IMR-90 (cell line): Measurements from ENCODE around the gene JAKMIP1. TPM values are rescaled to one million over a fixed set of nuclear protein-coding genes. Genes with fewer than 3 reads are reported as not detected.

Source experiments
- ATAC-seq: fragments of 200-7000 bp; cut with Tn5 transposase; 2 replicates; pipeline ENCODE4 v1.9.1; 2020; ENCODE audit warnings: low read depth, mild to moderate bottlenecking, moderate library complexity
- BruUV-seq: library from RNA; stranded (reverse); fragments of 400-500 nt; replicated peaks from 2 replicates; lab custom pipeline; 2021; lab: Mats Ljungman, UMichigan
- CTCF ChIA-PET: fragments of 300-600 bp; formaldehyde crosslinking; extraction: SDS; loops from one replicate; lab custom pipeline; 2021; ENCODE audit warnings: antibody characterized with exemption; lab: Yijun Ruan, JAX
- POLR2A ChIA-PET: fragments of 300-600 bp; sonication (Branson Sonifier 250); formaldehyde crosslinking; loops from one replicate; lab custom pipeline; 2022; ENCODE audit warnings: antibody characterized with exemption; ENCODE audit not compliant: unreplicated experiment; lab: Charles Lee
- DNase-seq: peaks from one replicate; pipeline ENCODE4 v3.0.0; 2013
- H2AFZ ChIP-seq: replicated peaks from 2 replicates; pipeline ENCODE3; 2013; ENCODE audit warnings: low read length, mild to moderate bottlenecking; ENCODE audit not compliant: poor library complexity
- H2AK5ac ChIP-seq: 2 replicates; pipeline ENCODE4 v1.6.1; 2013; ENCODE audit warnings: low read depth, low read length, inconsistent platforms
- H2AK9ac ChIP-seq: replicated peaks from 2 replicates; pipeline ENCODE3; 2013; ENCODE audit warnings: mild to moderate bottlenecking, low read depth, low read length, moderate library complexity; ENCODE audit not compliant: poor library complexity
- H2BK120ac ChIP-seq: 2 replicates; pipeline ENCODE4 v1.6.1; 2013; ENCODE audit warnings: low read depth, low read length, inconsistent platforms
- H2BK15ac ChIP-seq: 3 replicates; pipeline ENCODE4 v1.6.1; 2013; ENCODE audit warnings: low read depth, low read length, inconsistent platforms
- H2BK20ac ChIP-seq: 2 replicates; pipeline ENCODE4 v1.6.1; 2013; ENCODE audit warnings: low read depth, mild to moderate bottlenecking, inconsistent platforms, low read length, moderate library complexity
- H2BK5ac ChIP-seq: 2 replicates; pipeline ENCODE4 v1.6.1; 2013; ENCODE audit warnings: mild to moderate bottlenecking, low read depth, low read length, inconsistent platforms; ENCODE audit not compliant: poor library complexity, severe bottlenecking
- H3K14ac ChIP-seq: replicated peaks from 2 replicates; pipeline ENCODE4 v1.6.1; 2013; ENCODE audit warnings: low read depth, low read length, inconsistent platforms
- H3K18ac ChIP-seq: 2 replicates; pipeline ENCODE4 v1.6.1; 2013; ENCODE audit warnings: low read depth, low read length, control low read depth
- H3K23ac ChIP-seq: 2 replicates; pipeline ENCODE4 v1.6.1; 2013; ENCODE audit warnings: low read depth, low read length, inconsistent platforms
- H3K27ac ChIP-seq: 2 replicates; pipeline ENCODE4 v1.5.1; 2013; ENCODE audit warnings: mild to moderate bottlenecking, control low read depth, low read length; ENCODE audit not compliant: insufficient read depth
- H3K27me3 ChIP-seq: 2 replicates; pipeline ENCODE4 v1.6.1; 2013; ENCODE audit warnings: low read length; ENCODE audit not compliant: control insufficient read depth, insufficient read depth
- H3K36me3 ChIP-seq: 2 replicates; pipeline ENCODE4 v1.6.1; 2013; ENCODE audit warnings: low read length, mixed read lengths; ENCODE audit not compliant: control insufficient read depth, insufficient read depth
- H3K4ac ChIP-seq: 2 replicates; pipeline ENCODE4 v1.6.1; 2013; ENCODE audit warnings: low read depth, low read length, inconsistent platforms
- H3K4me1 ChIP-seq: 2 replicates; pipeline ENCODE4 v1.6.1; 2013; ENCODE audit warnings: low read length, mixed read lengths; ENCODE audit not compliant: control insufficient read depth, insufficient read depth
- H3K4me2 ChIP-seq: 2 replicates; pipeline ENCODE4 v1.6.1; 2013; ENCODE audit warnings: low read depth, mild to moderate bottlenecking, control low read depth, low read length, moderate library complexity
- H3K4me3 ChIP-seq: 2 replicates; pipeline ENCODE4 v1.5.1; 2013; ENCODE audit warnings: low read depth, mild to moderate bottlenecking, control low read depth, low read length, moderate library complexity; ENCODE audit not compliant: insufficient read depth
- H3K56ac ChIP-seq: 2 replicates; pipeline ENCODE4 v1.6.1; 2013; ENCODE audit warnings: low read length, inconsistent platforms; ENCODE audit not compliant: insufficient read depth; ENCODE audit errors: extremely low read depth
- H3K79me1 ChIP-seq, 2 experiments: 2 replicates each; pipeline ENCODE4 v1.6.1; 2013; ENCODE audit warnings: low read length in 2 of 2, inconsistent platforms in 1 of 2, low read depth in 1 of 2
- H3K9ac ChIP-seq: 2 replicates; pipeline ENCODE4 v1.6.1; 2013; ENCODE audit warnings: low read depth, low read length, control low read depth
- H3K9me1 ChIP-seq: 2 replicates; pipeline ENCODE4 v1.6.1; 2013; ENCODE audit warnings: low read length, inconsistent platforms; ENCODE audit not compliant: insufficient read depth
- H3K9me3 ChIP-seq: 2 replicates; pipeline ENCODE4 v1.6.1; 2013; ENCODE audit warnings: low read length; ENCODE audit not compliant: control insufficient read depth, insufficient read depth
- H4K20me1 ChIP-seq: 2 replicates; pipeline ENCODE4 v1.6.1; 2013; ENCODE audit warnings: low read length, inconsistent platforms; ENCODE audit not compliant: insufficient read depth
- H4K5ac ChIP-seq: 2 replicates; pipeline ENCODE4 v1.6.1; 2013; ENCODE audit warnings: mild to moderate bottlenecking, low read depth, low read length, control low read depth
- H4K8ac ChIP-seq, 2 experiments: 2 replicates each; pipeline ENCODE4 v1.6.1; 2013; ENCODE audit warnings: low read depth in 2 of 2, low read length in 2 of 2, control low read depth in 1 of 2, inconsistent platforms in 1 of 2
- H4K91ac ChIP-seq: 2 replicates; pipeline ENCODE4 v1.6.1; 2013; ENCODE audit warnings: low read depth, low read length, inconsistent platforms; ENCODE audit not compliant: insufficient read depth
- CEBPB ChIP-seq: IDR thresholded peaks from 2 replicates; pipeline ENCODE4 v1.6.1; 2012; ENCODE audit warnings: low read depth, low read length, improper control_type of control experiment
- MAFK ChIP-seq: IDR thresholded peaks from 2 replicates; pipeline ENCODE4 v1.6.1; 2012; ENCODE audit warnings: low read depth, low read length, improper control_type of control experiment
- MAZ ChIP-seq: IDR thresholded peaks from 2 replicates; pipeline ENCODE4 v1.6.1; 2012; ENCODE audit warnings: low read depth, mild to moderate bottlenecking, low read length, improper control_type of control experiment, moderate library complexity, borderline replicate concordance
- MXI1 ChIP-seq: IDR thresholded peaks from 2 replicates; pipeline ENCODE4 v1.6.1; 2012; ENCODE audit warnings: low read depth, mild to moderate bottlenecking, low read length, moderate library complexity, borderline replicate concordance
- NFE2L2 ChIP-seq: fragments of 150-350 bp; IDR thresholded peaks from 2 replicates; pipeline ENCODE4 v1.6.1; 2016; ENCODE audit warnings: low read depth, mild to moderate bottlenecking, low read length
- SMC3 ChIP-seq: fragments of 150-350 bp; IDR thresholded peaks from 2 replicates; pipeline ENCODE4 v1.6.1; 2016; ENCODE audit warnings: low read depth, mild to moderate bottlenecking, antibody characterized with exemption, low read length, moderate library complexity
- WGBS, 2 experiments: methylation state at CpG; one replicate each; pipeline versions ENCODE4 v1.1.5 to v1.1.7; 2013; ENCODE audit warnings: missing lambda C conversion rate in 2 of 2; ENCODE audit not compliant: insufficient read length in 1 of 2; ENCODE audit errors: extremely low coverage in 2 of 2; 5-methylcytosine and 5-hydroxymethylcytosine counted together
- dilution Hi-C: fragments of 300-500 bp; cut with HindIII; formaldehyde crosslinking; loops from one replicate; pipeline ENCODE4 v1.14.3; 2018; ENCODE audit warnings: low sequenced_read_pairs; ENCODE audit not compliant: unreplicated experiment
- in situ Hi-C: fragments of 300-500 bp; cut with MboI; formaldehyde crosslinking; loops from 3 replicates; pipeline ENCODE4 v1.14.3; 2019; ENCODE audit warnings: low sequenced_read_pairs, inconsistent platforms, mixed read lengths
- intact Hi-C: fragments of 100-400 bp; cut with micrococcal nuclease; formaldehyde crosslinking; loops from 2 replicates; pipeline ENCODE4 v1.10.0; 2022
- polyA plus RNA-seq, 3 experiments: library from polyadenylated mRNA; depleted of rRNA; stranded (reverse); fragments of >200 nt; gene quantifications; 2 replicates each; pipeline ENCODE4 v1.2.3, GENCODE V29; 2012; ENCODE audit warnings: low replicate concordance in 1 of 3
- total RNA-seq: library from RNA; depleted of rRNA; stranded (reverse); fragments of >200 nt; gene quantifications from 2 replicates; pipeline ENCODE4 v1.2.3, GENCODE V29; 2012

Gene JAKMIP1
- total and polyA plus RNA-seq, 2 of the 4 experiments (the other 2 are of a cell fraction): not detected

DNA sequence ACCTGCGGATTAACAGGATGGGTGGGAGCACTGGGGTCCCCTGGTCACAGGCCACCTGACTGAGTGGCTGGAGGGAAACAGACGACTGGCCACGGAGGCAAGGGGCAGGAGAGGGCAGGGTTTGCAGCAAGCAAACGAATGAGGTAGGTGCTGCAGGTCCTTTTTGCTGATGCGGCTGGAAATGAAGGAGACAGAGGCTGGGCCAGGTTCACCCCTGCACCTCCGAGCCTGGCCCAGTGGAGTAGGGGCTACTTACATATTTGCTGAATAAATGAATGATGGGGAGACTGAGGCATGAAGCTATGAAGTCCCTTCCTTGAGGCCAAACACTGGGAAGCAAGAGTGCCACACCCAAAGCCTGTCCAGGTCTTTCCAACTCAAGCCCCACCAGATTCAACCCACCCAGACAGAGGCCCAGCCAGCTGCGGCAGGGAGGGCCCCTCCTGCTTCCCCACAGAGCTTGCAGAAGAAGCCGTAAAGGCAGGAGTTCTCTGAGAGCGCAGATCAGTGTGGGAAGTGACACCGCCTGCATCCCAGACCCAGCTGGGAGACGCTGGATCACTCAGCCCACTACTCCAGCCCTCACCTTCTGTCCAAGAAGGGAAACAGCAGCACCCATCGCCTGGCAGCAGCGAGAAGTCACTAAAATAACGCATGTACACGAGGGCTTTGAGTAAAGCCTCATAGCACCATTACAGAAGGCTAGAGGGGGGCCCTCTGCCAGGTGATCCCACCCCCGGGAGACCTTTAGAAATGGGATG, 146.0 kb downstream of the JAKMIP1 start:
- H3K4me3 ChIP-seq: no peak overlapping the region
- no peak overlapping the region for H3K18ac ChIP-seq
- ATAC-seq (no peak), DNase-seq (no peak)
- ChIA-PET POLR2A (no interaction called here), CTCF (no interaction called here)
- no peaks in the 10 kb centered on the region for H4K20me1 ChIP-seq
- H2BK120ac ChIP-seq: no peak overlapping the region
- dilution Hi-C loops (no loop called here), in situ Hi-C loops (no loop called here), intact Hi-C loops (no loop called here)
- H2BK5ac ChIP-seq: no peak overlapping the region
- no peak for TF ChIP-seq NFE2L2
- TF ChIP-seq MAFK: peak; percentile 48; the same call in 1 of the 2 replicates
- TF ChIP-seq SMC3: no peak
- no peak for TF ChIP-seq CEBPB
- no peak for TF ChIP-seq MXI1
- TF ChIP-seq MAZ: no peak
- no TSS peak for BruUV-seq
- no peak overlapping the region for H4K8ac ChIP-seq
- no peaks in the 10 kb centered on the region for H3K79me1 ChIP-seq
- no peaks in the 10 kb centered on the region for H3K4me1 ChIP-seq
- no peak overlapping the region for H2AK9ac ChIP-seq
- no peak overlapping the region for H4K91ac ChIP-seq
- no peak overlapping the region for H2BK15ac ChIP-seq
- no peak overlapping the region for H3K14ac ChIP-seq
- H3K56ac ChIP-seq: no peak overlapping the region
- no peak overlapping the region for H2AK5ac ChIP-seq
- H3K23ac ChIP-seq: no peak overlapping the region
- H2BK20ac ChIP-seq: no peak overlapping the region
- H2AFZ ChIP-seq: no peak overlapping the region
- no peak overlapping the region for H3K27ac ChIP-seq
- H3K4me2 ChIP-seq: no peak overlapping the region
- no peaks in the 10 kb centered on the region for H3K36me3 ChIP-seq
- WGBS, 2 experiments: 50% methylated on average over 1 of the region's 16 CpGs; no CpG with 5 or more reads in 1 of the 2 experiments
- H4K5ac ChIP-seq: no peak overlapping the region
- no peak overlapping the region for H3K9ac ChIP-seq
- no peak overlapping the region for H3K4ac ChIP-seq
- no peaks in the 10 kb centered on the region for H3K9me1 ChIP-seq
- no peaks in the 10 kb centered on the region for H3K27me3 ChIP-seq
- H3K9me3 ChIP-seq: peaks cover 28% of the 10 kb centered on the region
